GM12873 (cell line): ENCODE results near the gene AOC1.

Experiments used
- CTCF ChIP-seq: IDR thresholded peaks from 2 replicates; pipeline ENCODE4 v1.5.1; 2012; ENCODE audit warnings: low read depth, mild to moderate bottlenecking, moderate library complexity, low read length, control low read depth; ENCODE audit not compliant: insufficient read depth; ENCODE audit errors: missing control alignments

Gene AOC1

DNA sequence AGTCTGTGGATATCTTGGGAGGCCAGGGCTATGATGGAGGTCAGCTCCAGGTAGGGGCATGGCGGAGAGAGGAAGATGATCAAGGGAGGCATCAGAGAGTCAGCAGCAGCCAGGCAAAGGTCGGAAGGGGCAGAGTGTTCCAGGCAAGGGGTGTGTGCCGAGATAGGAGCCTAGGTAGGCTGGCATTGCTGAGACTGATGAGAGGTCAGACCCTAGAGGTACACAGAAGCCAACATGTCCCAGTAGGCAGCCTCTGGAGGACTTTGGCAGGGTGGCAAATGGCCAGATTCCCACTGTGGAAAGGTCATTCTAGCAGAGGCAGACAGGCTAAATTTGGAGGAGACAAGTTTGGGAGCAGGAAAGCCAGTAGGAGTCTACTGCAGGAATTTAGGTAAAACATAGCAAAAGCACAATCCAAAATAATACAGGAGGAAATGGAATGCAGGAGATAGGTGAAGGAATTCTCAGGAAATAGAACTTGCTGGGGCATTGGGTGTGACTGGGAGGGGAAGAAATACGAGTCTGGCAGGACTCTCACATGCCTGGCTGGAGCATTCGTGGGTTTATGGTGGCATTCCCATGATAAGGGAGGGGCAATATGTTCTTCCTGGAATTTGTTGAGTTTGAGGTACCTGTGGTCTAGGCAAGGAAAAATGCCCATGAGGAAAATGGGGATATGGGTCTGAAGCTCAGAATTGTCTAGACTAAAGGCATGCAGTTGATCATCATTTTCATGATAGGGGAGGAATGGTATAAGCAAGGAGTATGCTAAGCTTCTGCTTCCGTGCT, 26.1 kb upstream of the AOC1 start:
- TF ChIP-seq CTCF, result no peak

- no peak for TF ChIP-seq CTCF
Observed at GRCh38 chr7:150828384-150828783, 23.9 kb upstream of the AOC1 start.

DNA sequence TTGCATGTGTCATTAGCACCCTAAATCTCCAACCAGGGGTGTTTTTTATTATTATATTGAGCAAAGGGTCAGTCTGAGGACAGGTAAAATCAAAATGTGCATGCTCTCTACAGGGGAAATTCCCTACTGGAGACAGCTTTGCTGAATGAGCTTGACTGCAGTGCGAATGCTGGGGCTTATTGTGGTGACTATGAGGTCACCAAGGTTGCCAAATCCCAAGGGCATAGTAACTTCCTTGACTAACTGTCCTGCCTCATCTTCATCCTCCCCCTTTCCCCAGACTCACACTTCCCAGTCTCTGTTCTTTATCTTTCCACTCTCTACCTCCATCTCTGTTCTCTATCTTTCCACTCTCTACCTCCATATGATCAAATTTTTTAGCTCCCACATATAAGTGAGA, 22.9 kb upstream of the AOC1 start:
- TF ChIP-seq CTCF, result no peak

DNA sequence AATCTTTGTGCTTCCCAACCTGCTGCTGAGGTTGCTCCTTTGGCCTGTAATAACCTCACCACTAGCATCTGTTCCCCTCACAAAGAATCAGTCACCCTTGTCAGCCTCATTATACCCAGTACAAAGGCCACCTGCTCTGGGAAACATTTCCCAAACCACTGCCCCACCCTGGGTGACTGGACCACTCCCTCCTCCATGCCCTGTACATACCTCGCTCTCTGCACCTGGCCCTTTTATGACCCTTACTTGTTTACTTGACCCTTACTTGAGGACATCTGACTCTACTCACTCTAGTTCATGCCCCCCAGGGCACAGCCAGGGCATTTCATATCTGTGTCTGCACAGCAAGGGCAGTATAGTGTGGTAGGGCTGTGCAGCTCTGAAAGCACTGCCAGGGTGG, 21.4 kb upstream of the AOC1 start:
- no peak for TF ChIP-seq CTCF

DNA sequence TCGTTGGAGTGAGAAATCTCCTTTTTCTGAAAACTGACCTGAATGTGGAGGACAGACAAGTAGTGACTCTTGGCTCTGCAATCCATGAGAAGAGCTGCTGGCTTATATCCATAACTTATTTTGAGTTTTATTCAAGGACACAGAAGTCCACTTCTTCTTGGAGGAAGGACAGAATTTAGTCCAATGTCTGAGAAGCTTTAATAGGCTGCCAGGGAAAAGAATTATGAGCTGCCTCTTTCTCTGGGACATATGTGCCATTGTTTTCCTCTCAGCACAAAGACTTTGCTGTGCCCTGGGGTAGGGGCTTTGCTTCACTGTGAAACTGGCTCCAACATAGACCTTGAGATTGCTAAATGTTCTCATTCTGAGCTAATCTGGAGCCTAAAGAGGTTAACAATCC, 20.5 kb upstream of the AOC1 start:
- no peak for TF ChIP-seq CTCF

- no peak for TF ChIP-seq CTCF
Observed at GRCh38 chr7:150835019-150835418, 17.3 kb upstream of the AOC1 start.

DNA sequence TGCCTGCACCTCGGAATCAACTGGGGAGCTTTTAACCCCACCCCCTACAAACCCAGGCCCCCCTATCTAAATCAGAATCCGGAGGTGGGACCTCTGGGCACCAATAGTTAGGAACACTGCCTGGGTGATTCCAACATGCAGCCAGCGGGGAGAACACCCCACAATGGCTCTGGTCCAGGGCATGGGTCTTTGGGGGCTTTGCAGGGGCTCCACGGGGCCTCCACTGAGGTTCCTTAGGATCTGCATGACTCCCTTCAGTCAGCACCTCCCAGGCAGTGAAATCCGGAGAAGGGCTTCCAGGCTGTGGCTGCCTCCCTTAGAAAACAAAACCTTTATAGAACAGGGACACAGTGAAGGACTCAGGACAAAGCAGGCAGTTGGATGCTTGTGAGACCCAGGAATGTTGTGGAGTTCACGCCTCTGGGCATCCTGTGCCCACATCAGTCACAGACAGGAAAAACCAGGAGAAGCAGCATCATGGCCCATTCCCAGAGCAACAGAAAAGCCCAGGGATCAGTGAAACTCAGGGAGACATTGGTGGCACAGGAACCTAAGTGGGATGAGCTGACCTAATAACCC, 16.5 kb upstream of the AOC1 start:
- TF ChIP-seq CTCF, result no peak
